Measurements from ENCODE around the gene GPR35.
A peak's percentile ranks its signal among the peaks of the same experiment; 100 is the strongest.

GPR35 gene

DNA sequence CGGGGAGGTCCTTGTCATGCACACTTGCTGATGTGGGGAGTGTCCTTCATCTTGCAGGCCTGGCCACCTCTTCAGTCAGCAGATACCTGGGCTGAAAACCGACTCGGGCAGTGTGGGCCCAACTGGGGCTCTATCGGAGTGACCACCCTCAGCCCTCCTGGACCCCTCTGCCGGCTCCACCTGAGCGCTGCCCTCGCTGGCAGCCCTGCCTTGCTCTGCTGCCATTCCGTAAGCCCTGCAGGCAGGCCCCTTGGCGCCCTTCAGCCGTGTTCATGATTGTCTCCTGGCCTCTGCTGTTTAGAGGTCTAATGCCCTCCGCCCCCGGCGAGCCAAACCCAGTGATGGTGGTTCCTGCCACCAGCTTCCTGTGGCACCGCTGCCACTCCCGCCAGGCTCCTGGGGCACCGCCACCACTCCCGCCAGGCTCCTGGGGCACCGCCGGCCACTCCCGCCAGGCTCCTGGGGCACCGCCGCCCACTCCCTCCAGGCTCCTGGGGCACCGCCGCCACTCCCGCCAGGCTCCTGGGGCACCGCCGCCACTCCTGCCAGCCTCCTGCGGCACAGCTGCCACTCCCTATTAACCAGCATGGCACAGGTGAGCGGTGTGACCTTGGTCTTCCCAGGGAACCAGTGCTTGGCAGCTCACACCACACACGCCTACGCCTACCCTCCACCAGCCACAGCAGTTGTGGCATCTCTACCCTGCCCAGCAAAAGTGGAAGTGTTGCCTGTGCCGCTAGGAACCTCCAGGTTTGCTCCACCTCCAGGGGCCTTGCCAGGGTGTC lies 22.8 kb upstream of the GPR35 start:
- no peak overlapping the region for H3K4me3 ChIP-seq (replicated peaks in 1 of 2; ENCODE audit: low read depth in 2 of 2, low read length in 2 of 2)
- no peak for TF ChIP-seq CTCF (IDR thresholded peaks at IDR 0.05; ENCODE audit: low read depth, low read length)
- no peak for DNase-seq (ENCODE audit: low read depth in 2 of 2)

GRCh38 chr2:240603081-240603835 lies 22.0 kb upstream of the GPR35 start:
- no peak for TF ChIP-seq CTCF (IDR thresholded peaks at IDR 0.05; ENCODE audit: low read depth, low read length)
- no peak for DNase-seq (ENCODE audit: low read depth in 2 of 2)
- H3K4me3 ChIP-seq (replicated peaks in 1 of 2; ENCODE audit: low read depth in 2 of 2, low read length in 2 of 2), result no peak overlapping the region

DNA sequence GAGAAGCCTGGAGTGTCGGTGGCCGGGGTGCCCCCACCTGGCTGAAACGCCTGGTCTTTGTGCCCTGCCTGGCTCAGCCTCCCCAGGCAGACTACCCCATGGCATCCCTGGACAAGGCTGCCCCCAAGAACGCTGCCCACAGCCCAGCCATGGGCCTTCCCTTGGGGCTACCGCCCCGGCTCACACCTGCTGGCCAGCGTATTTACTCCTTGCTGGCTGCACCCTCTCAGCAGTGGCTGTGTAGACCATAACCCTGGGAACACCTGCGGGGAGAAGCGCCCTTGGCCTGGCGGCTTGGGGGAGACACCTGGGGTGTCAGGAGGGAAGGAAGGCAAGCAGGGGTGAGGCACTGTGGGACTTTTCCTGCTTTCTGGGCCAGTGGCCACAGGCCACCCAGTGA lies 21.4 kb upstream of the GPR35 start:
- no peak overlapping the region for H3K4me3 ChIP-seq (replicated peaks in 1 of 2; ENCODE audit: low read depth in 2 of 2, low read length in 2 of 2)
- TF ChIP-seq CTCF (IDR thresholded peaks at IDR 0.05; ENCODE audit: low read depth, low read length), result no peak
- no peak for DNase-seq (ENCODE audit: low read depth in 2 of 2)

DNA sequence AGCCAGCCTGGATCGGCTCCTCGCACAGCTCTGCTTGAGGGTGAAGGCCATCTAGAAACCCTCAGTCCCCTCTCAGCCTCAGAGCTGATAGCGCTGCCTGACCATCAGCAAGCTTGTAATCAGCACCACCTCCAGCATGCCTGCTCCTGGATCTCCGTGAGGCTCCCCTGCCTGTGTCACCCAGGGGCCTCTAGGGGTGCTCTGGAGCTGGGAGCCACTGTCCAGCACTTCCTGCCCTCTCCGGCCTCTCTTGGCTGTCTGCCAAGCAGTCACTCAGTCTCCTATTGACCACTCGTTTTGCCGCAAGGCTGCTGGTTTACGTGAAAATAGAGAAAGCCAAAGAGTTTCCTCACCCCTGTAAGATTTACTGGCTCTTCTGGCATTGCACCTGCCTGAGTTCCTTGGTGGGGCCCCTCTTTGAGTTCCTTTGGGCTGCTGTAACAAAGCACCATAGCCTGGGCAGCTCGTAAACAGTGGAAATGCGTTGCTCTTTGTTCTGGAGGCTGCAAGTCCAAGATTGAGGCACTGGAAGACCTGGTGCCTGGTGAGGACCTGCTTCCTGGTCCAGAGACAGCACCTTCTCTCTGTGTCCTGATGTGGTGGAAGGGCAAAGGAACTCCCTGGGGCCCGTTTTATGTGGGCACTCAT lies 20.9 kb upstream of the GPR35 start:
- TF ChIP-seq CTCF (IDR thresholded peaks at IDR 0.05; ENCODE audit: low read depth, low read length), result peak; percentile 79
- H3K4me3 ChIP-seq (replicated peaks in 1 of 2; ENCODE audit: low read depth in 2 of 2, low read length in 2 of 2), result no peak overlapping the region
- peak; percentile 72 to 75 for DNase-seq (ENCODE audit: low read depth in 2 of 2)

DNA sequence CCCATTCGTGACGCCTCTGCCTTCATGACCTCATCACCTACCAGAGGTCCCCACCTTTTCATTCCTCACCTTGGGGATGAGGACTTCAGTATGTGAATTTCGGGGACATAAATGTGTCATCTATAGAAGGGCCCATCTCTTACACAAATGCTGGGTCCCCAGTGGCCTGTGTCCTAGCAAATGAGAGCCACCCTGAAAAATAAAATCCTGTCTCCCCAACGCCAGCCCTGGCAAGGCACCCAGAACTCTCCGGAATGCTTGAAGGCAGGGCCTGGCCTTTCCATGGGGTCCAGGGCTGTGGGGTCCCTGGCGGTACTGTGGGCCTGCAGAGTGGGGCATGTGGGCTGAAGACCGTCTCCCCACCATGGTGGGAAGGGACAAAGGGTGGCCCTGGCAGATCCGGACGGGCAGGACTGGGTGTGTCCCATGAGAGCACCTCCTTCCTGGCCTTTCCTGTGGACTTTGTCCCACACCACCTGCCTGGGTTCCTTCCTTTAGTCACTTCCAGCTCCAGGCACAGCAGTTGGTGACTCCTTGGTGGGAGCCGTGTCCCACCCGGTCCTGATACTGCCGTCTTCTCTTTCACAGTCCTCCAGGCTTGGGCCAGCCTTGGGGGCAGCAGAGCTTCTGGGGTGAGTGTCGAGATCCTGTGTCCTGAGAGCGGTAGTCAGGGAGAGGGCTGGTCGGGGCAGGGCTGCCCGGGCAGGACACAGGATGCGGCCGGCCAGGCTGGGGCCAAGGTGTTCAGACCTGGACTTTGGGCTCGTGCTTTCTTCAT lies 20.2 kb upstream of the GPR35 start:
- TF ChIP-seq CTCF (IDR thresholded peaks at IDR 0.05; ENCODE audit: low read depth, low read length), result no peak
- no peak for DNase-seq (ENCODE audit: low read depth in 2 of 2)
- no peak overlapping the region for H3K4me3 ChIP-seq (replicated peaks in 1 of 2; ENCODE audit: low read depth in 2 of 2, low read length in 2 of 2)
